GM10248 (cell line): Measurements from ENCODE around the gene PHLPP1.

Source experiments
- CTCF ChIA-PET: fragments of 300-600 bp; sonication (Branson Sonifier 250); formaldehyde crosslinking; extraction: SDS; loops from one replicate; lab custom pipeline; 2021; ENCODE audit warnings: antibody characterized with exemption; lab: Yijun Ruan, JAX
- POLR2A ChIA-PET: fragments of 350-650 bp; sonication (Branson Sonifier 250); formaldehyde crosslinking; extraction: SDS; loops from one replicate; lab custom pipeline; 2020; ENCODE audit warnings: antibody characterized with exemption; lab: Yijun Ruan, JAX
- DNase-seq: peaks from one replicate; pipeline ENCODE4 v3.0.0; 2012; ENCODE audit errors: extremely low spot score
- TF ChIP-seq, protein P1 (sequence below): IDR thresholded peaks from 2 replicates; pipeline ENCODE4 v1.5.1; 2012; ENCODE audit warnings: mild to moderate bottlenecking, low read depth; ENCODE audit errors: extremely low read depth, missing control alignments, control extremely low read depth

The PHLPP1 gene

GRCh38 chr18:62716619-62717168 lies 1.4 kb downstream of the PHLPP1 start:
- DNase-seq = peak; percentile 72
- TF ChIP-seq, protein P1, sequence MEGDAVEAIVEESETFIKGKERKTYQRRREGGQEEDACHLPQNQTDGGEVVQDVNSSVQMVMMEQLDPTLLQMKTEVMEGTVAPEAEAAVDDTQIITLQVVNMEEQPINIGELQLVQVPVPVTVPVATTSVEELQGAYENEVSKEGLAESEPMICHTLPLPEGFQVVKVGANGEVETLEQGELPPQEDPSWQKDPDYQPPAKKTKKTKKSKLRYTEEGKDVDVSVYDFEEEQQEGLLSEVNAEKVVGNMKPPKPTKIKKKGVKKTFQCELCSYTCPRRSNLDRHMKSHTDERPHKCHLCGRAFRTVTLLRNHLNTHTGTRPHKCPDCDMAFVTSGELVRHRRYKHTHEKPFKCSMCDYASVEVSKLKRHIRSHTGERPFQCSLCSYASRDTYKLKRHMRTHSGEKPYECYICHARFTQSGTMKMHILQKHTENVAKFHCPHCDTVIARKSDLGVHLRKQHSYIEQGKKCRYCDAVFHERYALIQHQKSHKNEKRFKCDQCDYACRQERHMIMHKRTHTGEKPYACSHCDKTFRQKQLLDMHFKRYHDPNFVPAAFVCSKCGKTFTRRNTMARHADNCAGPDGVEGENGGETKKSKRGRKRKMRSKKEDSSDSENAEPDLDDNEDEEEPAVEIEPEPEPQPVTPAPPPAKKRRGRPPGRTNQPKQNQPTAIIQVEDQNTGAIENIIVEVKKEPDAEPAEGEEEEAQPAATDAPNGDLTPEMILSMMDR = peak; percentile 57
- ChIA-PET POLR2A (interaction anchor here (0.6 kb wide), 1 partner anchor 590 kb away, joined by 7 read pairs; no protein-coding TSS in a partner anchor), CTCF (interaction anchor here (0.6 to 5.0 kb wide), 10 partner anchors 9 to 265 kb away, joined by 3 to 32 read pairs (median 4); no protein-coding TSS in a partner anchor)

DNA sequence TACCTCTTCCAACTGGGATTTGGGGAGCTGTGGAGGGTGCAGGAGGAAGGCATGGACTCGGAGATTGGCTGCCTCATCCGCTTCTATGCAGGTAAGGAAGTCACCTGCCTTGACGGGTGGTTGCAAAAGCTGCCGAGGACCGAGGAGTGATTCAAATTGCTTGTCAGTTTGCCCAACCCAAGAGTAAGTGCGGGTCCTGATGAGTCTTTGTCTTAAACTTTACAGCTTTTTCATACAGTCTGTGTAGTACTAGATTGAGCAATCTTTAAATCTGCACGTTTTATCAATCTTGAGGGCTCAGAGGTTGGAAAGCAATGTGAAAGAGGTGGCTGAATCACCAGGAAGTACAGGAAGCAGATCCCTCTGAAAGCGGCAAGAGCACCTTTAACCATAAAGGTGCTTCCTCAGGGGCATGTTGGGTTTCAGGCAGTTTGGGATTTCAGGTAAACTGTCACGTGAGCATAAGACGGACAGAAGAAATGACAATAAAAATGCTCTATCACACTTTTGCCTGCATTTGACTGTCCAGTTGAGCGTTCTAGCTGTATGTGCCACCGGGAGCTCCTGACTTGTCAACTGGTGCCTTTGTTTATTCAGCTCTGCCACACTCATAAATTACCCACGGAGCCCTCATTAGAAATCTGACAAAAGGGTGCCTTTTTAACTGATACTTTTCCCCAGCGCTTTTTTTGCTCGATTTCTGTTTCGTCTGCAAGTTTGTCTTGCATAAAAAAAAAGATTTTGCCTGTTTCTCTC lies 2.0 kb downstream of the PHLPP1 start:
- ChIA-PET CTCF (interaction anchor here (0.6 to 5.0 kb wide), 10 partner anchors 8 to 264 kb away, joined by 3 to 32 read pairs (median 4); no protein-coding TSS in a partner anchor), POLR2A (interaction anchor here (0.6 kb wide), 1 partner anchor 589 kb away, joined by 7 read pairs; no protein-coding TSS in a partner anchor)
- no peak for DNase-seq
- TF ChIP-seq, protein P1 = no peak

DNA sequence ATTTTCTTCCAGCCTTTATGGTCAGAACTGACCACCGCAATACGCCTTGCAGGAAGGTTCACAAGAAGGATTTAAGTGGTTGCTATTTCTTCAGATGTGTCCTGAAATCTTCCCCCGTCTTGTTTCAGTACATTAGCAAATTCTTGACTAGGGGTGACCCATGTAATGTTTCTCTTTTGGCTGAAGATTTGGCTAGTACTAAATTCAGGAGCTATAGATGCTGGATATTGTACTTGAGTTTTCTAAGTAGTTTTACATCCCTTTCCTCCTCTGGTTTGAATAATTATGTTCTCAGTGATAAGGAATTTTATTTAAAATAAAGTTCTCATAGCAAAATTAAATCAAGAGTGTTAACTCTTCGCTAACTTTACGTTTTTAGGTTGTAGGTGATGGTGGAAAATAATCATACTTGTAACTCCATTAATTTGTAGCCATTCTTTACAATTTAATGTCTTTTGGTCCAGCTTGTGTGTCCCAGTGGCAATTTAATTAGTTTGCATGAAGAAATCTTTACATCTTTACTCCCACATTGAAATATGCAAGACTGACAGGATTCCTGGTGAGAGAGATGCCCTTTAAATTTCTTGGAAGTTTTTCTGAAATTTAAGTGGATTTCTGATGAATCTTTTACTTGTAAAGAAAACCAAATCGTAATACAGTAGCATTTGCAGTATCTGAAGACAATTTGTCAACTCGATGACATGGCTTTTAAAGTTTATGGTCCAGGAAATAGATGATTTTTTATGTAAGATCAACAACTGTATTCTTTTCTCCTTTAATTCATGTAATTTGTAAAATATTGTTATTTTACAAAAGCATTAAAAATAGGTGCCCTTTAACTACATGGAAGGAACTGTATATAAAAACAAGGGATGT lies 2.8 kb downstream of the PHLPP1 start:
- no peak for DNase-seq
- POLR2A ChIA-PET = no interaction called here
- CTCF ChIA-PET = interaction anchor here (0.8 to 5.0 kb wide), 5 partner anchors 9 to 263 kb away, joined by 3 to 32 read pairs (median 5); no protein-coding TSS in a partner anchor

DNA sequence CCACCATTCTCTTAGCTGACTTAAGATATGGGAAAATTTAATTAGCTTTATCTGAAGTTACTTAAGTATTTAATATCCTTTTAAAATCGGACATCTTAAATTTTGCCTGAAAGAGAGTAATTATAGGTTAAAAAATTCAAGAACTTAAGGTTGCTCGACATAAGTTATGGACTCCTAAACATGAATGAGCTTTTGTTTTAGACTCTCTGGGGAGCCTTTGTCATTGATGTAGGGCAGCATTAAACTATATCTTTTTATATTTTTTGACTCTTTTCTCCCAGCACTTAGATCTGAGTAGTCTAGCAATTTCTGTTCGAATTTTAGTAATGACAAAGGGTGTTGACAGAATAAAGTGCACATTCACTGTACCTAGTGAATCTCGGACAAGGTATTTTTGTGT lies 4.7 kb downstream of the PHLPP1 start:
- ChIA-PET POLR2A (no interaction called here), CTCF (interaction anchor here (1.0 to 2.3 kb wide), 4 partner anchors 12 to 238 kb away, joined by 3 to 9 read pairs (median 6); no protein-coding TSS in a partner anchor)
- DNase-seq = no peak
- TF ChIP-seq, protein P1 = no peak

More for the DNA sequence above, 2.8 kb downstream of the PHLPP1 start:
- TF ChIP-seq, protein P1 = no peak

DNA sequence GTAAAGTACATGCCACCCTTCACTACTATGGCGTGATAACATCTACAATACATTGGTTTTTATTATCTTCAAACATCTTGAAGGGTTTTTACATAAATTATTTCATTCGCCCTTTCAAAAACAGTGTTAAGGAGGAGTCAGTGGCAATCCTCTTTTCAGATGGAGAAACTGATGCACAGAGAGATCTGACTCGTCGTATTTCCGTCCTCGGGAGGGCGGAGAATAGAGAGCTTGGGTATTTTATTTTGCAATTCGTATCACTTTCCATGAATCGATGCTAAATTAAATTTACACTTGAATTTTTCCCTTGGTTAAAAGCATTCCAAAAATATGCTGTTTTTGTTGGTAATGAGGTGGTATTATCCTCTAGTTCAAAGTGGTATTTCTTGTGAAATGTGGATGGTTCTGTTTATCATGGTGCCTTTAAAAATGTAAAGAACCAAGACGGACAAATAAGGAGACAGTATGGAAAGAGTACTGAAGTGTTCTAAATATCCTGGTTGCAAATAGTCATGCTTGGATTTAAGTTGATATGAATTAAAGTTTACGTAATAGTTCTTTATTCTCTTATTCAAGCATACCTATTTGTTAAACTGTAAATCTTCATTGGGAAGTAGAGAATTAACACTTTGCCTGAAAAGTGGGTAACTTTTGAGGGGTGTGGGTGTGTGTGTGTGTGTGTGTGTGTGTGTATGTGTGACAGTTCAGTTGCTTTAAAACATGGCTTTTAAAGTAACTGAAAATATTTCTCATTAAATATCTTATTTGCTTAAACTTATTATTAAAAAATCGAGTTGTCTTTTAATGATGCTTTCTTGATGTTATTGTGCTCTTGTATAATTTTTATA lies 5.6 kb downstream of the PHLPP1 start:
- CTCF ChIA-PET = interaction anchor here (2.3 kb wide), 1 partner anchor 11 kb away, joined by 9 read pairs; no protein-coding TSS in a partner anchor

More for the DNA sequence above, 5.6 kb downstream of the PHLPP1 start:
- POLR2A ChIA-PET = no interaction called here
- no peak for DNase-seq
- TF ChIP-seq, protein P1 = no peak
